K562 (cell line): Measurements from ENCODE around the gene FAM117A. TPM values are rescaled to one million over a fixed set of nuclear protein-coding genes. Genes with fewer than 3 reads are reported as not detected.

Source experiments
- ATAC-seq: fragments of 200-7000 bp; cut with Tn5 transposase; 3 replicates; pipeline ENCODE4 v1.9.1; 2020; ENCODE audit warnings: moderate library complexity
- BruUV-seq: library from RNA; stranded (reverse); fragments of 400-500 nt; replicated peaks from 2 replicates; lab custom pipeline; 2021; lab: Mats Ljungman, UMichigan
- CTCF ChIA-PET: fragments of 300-600 bp; formaldehyde crosslinking; extraction: SDS; loops from one replicate; lab custom pipeline; 2021; ENCODE audit warnings: low intra/inter-chr PET ratio; lab: Yijun Ruan, JAX
- POLR2A ChIA-PET: fragments of 300-600, 350-650 bp; sonication (Branson Sonifier 250); formaldehyde crosslinking; extraction: SDS; loops from one replicate; lab custom pipeline; 2021; ENCODE audit warnings: antibody characterized with exemption, inconsistent platforms; lab: Yijun Ruan, JAX
- DNase-seq, 4 experiments: peaks; one replicate each; pipeline versions ENCODE4 v3.0.0 to v3.0.0-alpha.2; 2011 to 2018; ENCODE audit warnings: low spot score in 3 of 4, mixed read lengths in 3 of 4; ENCODE audit errors: extremely low read depth in 1 of 4
- FAIRE-seq: peaks from 2 replicates; lab custom pipeline; 2011; peaks lifted over from hg19 to GRCh38; lab: Jason Lieb, UNC
- H2AFZ ChIP-seq: 2 replicates; pipeline ENCODE4 v1.6.0; 2011; ENCODE audit warnings: low read depth, low read length, control low read depth, inconsistent platforms
- H3K27ac ChIP-seq: fragments of 200-600 bp; 3 replicates; pipeline ENCODE4 v1.8.0; 2011; ENCODE audit warnings: low read depth, mild to moderate bottlenecking, control low read depth, inconsistent platforms, low read length, moderate library complexity, mixed read lengths; ENCODE audit errors: extremely low read depth
- H3K27me3 ChIP-seq, 2 experiments: fragments of 300-600 bp in 1 of 2; 2 replicates in 1 of 2; 3 replicates in 1 of 2; pipeline versions ENCODE4 v1.6.0 to v1.8.0; 2011; ENCODE audit warnings: inconsistent platforms in 2 of 2, low read length in 2 of 2, mild to moderate bottlenecking in 1 of 2, mixed read lengths in 1 of 2, moderate library complexity in 1 of 2; ENCODE audit not compliant: control insufficient read depth in 2 of 2, insufficient read depth in 2 of 2
- H3K36me3 ChIP-seq: fragments of 300-600 bp; 3 replicates; pipeline ENCODE4 v1.8.0; 2011; ENCODE audit warnings: mild to moderate bottlenecking, low read length, inconsistent platforms; ENCODE audit not compliant: control insufficient read depth, insufficient read depth
- H3K4me1 ChIP-seq, 2 experiments: fragments of 200-600 bp in 1 of 2; replicated peaks in 1 of 2; 2 replicates in 1 of 2; 3 replicates in 1 of 2; pipeline versions ENCODE4 v1.5.1 to v1.8.0; 2011; ENCODE audit warnings: inconsistent platforms in 2 of 2, low read length in 2 of 2, mild to moderate bottlenecking in 1 of 2, mixed read lengths in 1 of 2, moderate library complexity in 1 of 2; ENCODE audit not compliant: control insufficient read depth in 2 of 2, insufficient read depth in 2 of 2
- H3K4me2 ChIP-seq: 2 replicates; pipeline ENCODE4 v1.6.1; 2011; ENCODE audit warnings: low read length, control low read depth, inconsistent platforms, mixed read lengths; ENCODE audit not compliant: insufficient read depth
- H3K4me3 ChIP-seq: fragments of 200-600 bp; sonication (generic), shearing (Covaris generic); 2 replicates; pipeline ENCODE4 v1.5.1; 2016; ENCODE audit warnings: control low read depth, inconsistent platforms
- H3K79me2 ChIP-seq: fragments of 200-600 bp; 3 replicates; pipeline ENCODE4 v1.8.0; 2011; ENCODE audit warnings: low read length, inconsistent platforms; ENCODE audit not compliant: control insufficient read depth, insufficient read depth
- H3K9ac ChIP-seq, 2 experiments: 2 replicates each; pipeline versions ENCODE4 v1.6.0 to v1.6.1; 2011; ENCODE audit warnings: low read depth in 2 of 2, low read length in 2 of 2, control low read depth in 1 of 2, inconsistent platforms in 1 of 2, mild to moderate bottlenecking in 1 of 2, mixed read lengths in 1 of 2; ENCODE audit not compliant: insufficient read depth in 1 of 2
- H3K9me1 ChIP-seq: one replicate; pipeline ENCODE4 v1.6.0; 2011; ENCODE audit warnings: inconsistent platforms, mild to moderate bottlenecking, low read length, moderate library complexity; ENCODE audit not compliant: control insufficient read depth, insufficient read depth
- H3K9me3 ChIP-seq: replicated peaks from 2 replicates; pipeline ENCODE4 v1.5.1; 2011; ENCODE audit warnings: low read depth, low read length, inconsistent platforms; ENCODE audit not compliant: control insufficient read depth, insufficient read depth
- H4K20me1 ChIP-seq: replicated peaks from 2 replicates; pipeline ENCODE4 v1.6.1; 2011; ENCODE audit warnings: low read length, inconsistent platforms, mixed read lengths; ENCODE audit not compliant: control insufficient read depth, insufficient read depth
- CBX2 ChIP-seq: fragments of 200-600 bp; sonication (generic); IDR thresholded peaks from one replicate; pipeline ENCODE4 v1.6.1; 2012; ENCODE audit warnings: mild to moderate bottlenecking, low read length, inconsistent platforms; ENCODE audit not compliant: insufficient read depth, poor library complexity, severe bottlenecking
- GABPA ChIP-seq: fragments of 200-800 bp; sonication (Bioruptor generic); conservative IDR thresholded peaks from 2 replicates; pipeline ENCODE4 v1.6.1; 2016; ENCODE audit warnings: low read depth, missing genetic modification characterization, missing compliant biosample characterization
- MED1 ChIP-seq: sonication (generic); formaldehyde crosslinking; IDR thresholded peaks from 2 replicates; pipeline ENCODE4 v1.8.1; 2023; ENCODE audit warnings: missing genetic modification reagents, borderline replicate concordance
- NCOA4 ChIP-seq: fragments of 450-650 bp; IDR thresholded peaks from 2 replicates; pipeline ENCODE4 v1.6.1; 2018; ENCODE audit warnings: mild to moderate bottlenecking; ENCODE audit not compliant: partially characterized antibody
- NONO ChIP-seq, 2 experiments: fragments of 200-400 bp in 1 of 2; fragments of 450-650 bp in 1 of 2; formaldehyde crosslinking in 1 of 2; IDR thresholded peaks; 2 replicates each; pipeline ENCODE4 v1.6.1; 2017; ENCODE audit warnings: low read depth in 2 of 2, mild to moderate bottlenecking in 2 of 2, moderate library complexity in 2 of 2, low read length in 1 of 2
- PTTG1 ChIP-seq: fragments of 450-650 bp; IDR thresholded peaks from 2 replicates; pipeline ENCODE4 v1.6.1; 2016; ENCODE audit warnings: low read depth, mild to moderate bottlenecking, missing genetic modification characterization, missing compliant biosample characterization
- RAD51 ChIP-seq: fragments of 450-650 bp; IDR thresholded peaks from 2 replicates; pipeline ENCODE4 v1.7.1; 2016; ENCODE audit warnings: low read depth, mild to moderate bottlenecking, borderline replicate concordance
- SMAD3 ChIP-seq: fragments of 450-650 bp; formaldehyde crosslinking; conservative IDR thresholded peaks from 2 replicates; pipeline ENCODE4 v1.4.0; 2020; ENCODE audit warnings: mild to moderate bottlenecking
- SP1 ChIP-seq: sonication (generic); formaldehyde crosslinking; IDR thresholded peaks from 2 replicates; pipeline ENCODE4 v1.8.1; 2022; ENCODE audit warnings: mild to moderate bottlenecking, missing genetic modification reagents
- ZNF431 ChIP-seq: sonication (generic); formaldehyde crosslinking; IDR thresholded peaks from 2 replicates; pipeline ENCODE4 v1.8.0; 2022; ENCODE audit warnings: mild to moderate bottlenecking, missing genetic modification reagents
- ZNF766 ChIP-seq: fragments of 200-800 bp; sonication (Bioruptor generic); conservative IDR thresholded peaks from 2 replicates; pipeline ENCODE4 v1.6.1; 2016; ENCODE audit warnings: missing genetic modification characterization, missing compliant biosample characterization
- WGBS: fragments of 100-300 bp; shearing (Covaris generic); methylation state at CpG from one replicate; pipeline ENCODE4 v1.1.6; 2016; ENCODE audit warnings: low coverage, mixed read lengths; ENCODE audit not compliant: insufficient coverage; ENCODE audit errors: missing lambda C conversion rate; 5-methylcytosine and 5-hydroxymethylcytosine counted together
- in situ Hi-C: fragments of 300-500 bp; cut with MboI; formaldehyde crosslinking; loops from 4 replicates; pipeline ENCODE4 v1.15.0; 2018; ENCODE audit warnings: inconsistent platforms, mixed read lengths
- intact Hi-C: fragments of 100-400 bp; cut with micrococcal nuclease; formaldehyde crosslinking; loops from 2 replicates; pipeline ENCODE4 v1.14.2; 2022
- polyA plus RNA-seq, 8 experiments: library from polyadenylated mRNA; depleted of rRNA in 4 of 8; stranded (reverse) in 5 of 8; unstranded in 3 of 8; fragments of >200 nt; fragmentation: Nextera tagmentation in 2 of 8; fragmentation: Illumina TruSeq in 1 of 8; extraction: Ambion mirVana in 2 of 8; extraction: Trizol in 1 of 8; gene quantifications; 2 replicates each; pipeline versions ENCODE4 v1.2.1 to v1.2.3, GENCODE V29; 2011 to 2014; ENCODE audit warnings: inconsistent platforms in 1 of 8, missing spikeins in 1 of 8
- total RNA-seq, 7 experiments: library from RNA; depleted of rRNA in 6 of 7; stranded (reverse); fragments of >200 nt in 6 of 7; fragmentation: Illumina TruSeq in 2 of 7; extraction: Trizol in 2 of 7; gene quantifications; 2 replicates each; pipeline versions ENCODE4 v1.2.1 to v1.2.3, GENCODE V29; 2011 to 2021; ENCODE audit warnings: low replicate concordance in 1 of 7
- TF ChIP-seq, protein P1 (sequence below): sonication (generic); formaldehyde crosslinking; IDR thresholded peaks from 2 replicates; pipeline ENCODE4 v1.5.0; 2020; ENCODE audit warnings: missing genetic modification reagents
- TF ChIP-seq, protein P2 (sequence below): sonication (generic); formaldehyde crosslinking; IDR thresholded peaks from 2 replicates; pipeline ENCODE4 v1.8.0; 2022; ENCODE audit warnings: mild to moderate bottlenecking, missing genetic modification reagents
- TF ChIP-seq, protein P3 (sequence below): fragments of 450-650 bp; IDR thresholded peaks from 2 replicates; pipeline ENCODE4 v1.6.1; 2016; ENCODE audit warnings: antibody characterized with exemption
- TF ChIP-seq, protein P4 (sequence below): sonication (generic); formaldehyde crosslinking; IDR thresholded peaks from 2 replicates; pipeline ENCODE4 v1.9.0; 2022; ENCODE audit warnings: mild to moderate bottlenecking, missing genetic modification reagents
- TF ChIP-seq, protein P5 (sequence below): fragments of 450-650 bp; formaldehyde crosslinking; IDR thresholded peaks from 2 replicates; pipeline ENCODE4 v1.4.0; 2020; ENCODE audit warnings: mild to moderate bottlenecking, mixed read lengths

The FAM117A gene
- total and polyA plus RNA-seq, 9 of the 15 experiments (the other 6 are each of a cell fraction or from before 2014, with no cell fraction given) = 3.1 to 79.7 (median 36.6) TPM

DNA sequence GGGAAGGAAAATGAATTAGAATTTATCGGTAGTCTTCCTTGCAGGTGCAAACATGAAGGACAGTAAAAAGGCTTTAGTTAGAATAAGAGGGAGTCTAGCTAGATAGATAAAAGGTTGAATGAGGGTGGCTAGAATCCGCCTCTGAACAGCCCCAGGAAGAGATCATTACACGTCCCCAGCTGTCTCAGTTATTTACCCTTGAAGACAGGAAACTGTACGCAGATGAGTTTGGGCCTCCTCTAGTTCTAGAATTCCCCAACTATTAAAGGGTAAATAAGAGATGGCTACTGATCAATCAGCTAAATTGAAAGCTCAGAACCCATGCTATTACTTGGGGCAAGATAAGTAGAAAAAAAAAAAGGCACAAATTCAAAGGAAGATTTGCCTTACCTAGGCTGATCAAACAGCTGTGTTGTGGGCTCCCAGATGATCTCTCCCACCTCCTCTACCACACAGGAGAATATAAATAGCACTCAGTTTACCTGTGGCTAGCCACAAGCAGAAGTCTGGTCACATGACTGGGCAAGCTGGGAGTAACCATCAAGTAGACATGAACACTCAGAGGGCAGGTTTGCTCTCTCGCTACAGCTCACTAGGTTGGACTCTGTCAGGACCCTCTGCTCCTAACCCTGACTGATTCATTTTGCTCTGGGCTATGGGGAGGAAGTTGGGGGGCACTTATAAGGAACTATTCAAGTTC is 17.0 kb downstream of the FAM117A start:
- TF ChIP-seq RAD51 = peak; percentile 50; the same call in 1 of the 2 replicates
- TF ChIP-seq ZNF766 (CRISPR knock-in tag) = 0 out of 2 replicates have a peak, but pooled peaks have one; percentile 35
- TF ChIP-seq CBX2 = no peak
- no peak for TF ChIP-seq SMAD3 (CRISPR knock-in tag)
- no peak for TF ChIP-seq SP1 (CRISPR knock-in tag)
- TF ChIP-seq, protein P1, sequence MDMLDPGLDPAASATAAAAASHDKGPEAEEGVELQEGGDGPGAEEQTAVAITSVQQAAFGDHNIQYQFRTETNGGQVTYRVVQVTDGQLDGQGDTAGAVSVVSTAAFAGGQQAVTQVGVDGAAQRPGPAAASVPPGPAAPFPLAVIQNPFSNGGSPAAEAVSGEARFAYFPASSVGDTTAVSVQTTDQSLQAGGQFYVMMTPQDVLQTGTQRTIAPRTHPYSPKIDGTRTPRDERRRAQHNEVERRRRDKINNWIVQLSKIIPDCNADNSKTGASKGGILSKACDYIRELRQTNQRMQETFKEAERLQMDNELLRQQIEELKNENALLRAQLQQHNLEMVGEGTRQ (CRISPR knock-in tag) = peak; percentile 54; the same call in 1 of the 2 replicates
- TF ChIP-seq, protein P2, sequence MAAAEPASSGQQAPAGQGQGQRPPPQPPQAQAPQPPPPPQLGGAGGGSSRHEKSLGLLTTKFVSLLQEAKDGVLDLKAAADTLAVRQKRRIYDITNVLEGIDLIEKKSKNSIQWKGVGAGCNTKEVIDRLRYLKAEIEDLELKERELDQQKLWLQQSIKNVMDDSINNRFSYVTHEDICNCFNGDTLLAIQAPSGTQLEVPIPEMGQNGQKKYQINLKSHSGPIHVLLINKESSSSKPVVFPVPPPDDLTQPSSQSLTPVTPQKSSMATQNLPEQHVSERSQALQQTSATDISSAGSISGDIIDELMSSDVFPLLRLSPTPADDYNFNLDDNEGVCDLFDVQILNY (CRISPR knock-in tag) = no peak
- no peak for TF ChIP-seq NONO (IDR thresholded peaks at IDR 0.05; ENCODE audit: low read depth in 2 of 2, low read length in 1 of 2)
- TF ChIP-seq, protein P3, sequence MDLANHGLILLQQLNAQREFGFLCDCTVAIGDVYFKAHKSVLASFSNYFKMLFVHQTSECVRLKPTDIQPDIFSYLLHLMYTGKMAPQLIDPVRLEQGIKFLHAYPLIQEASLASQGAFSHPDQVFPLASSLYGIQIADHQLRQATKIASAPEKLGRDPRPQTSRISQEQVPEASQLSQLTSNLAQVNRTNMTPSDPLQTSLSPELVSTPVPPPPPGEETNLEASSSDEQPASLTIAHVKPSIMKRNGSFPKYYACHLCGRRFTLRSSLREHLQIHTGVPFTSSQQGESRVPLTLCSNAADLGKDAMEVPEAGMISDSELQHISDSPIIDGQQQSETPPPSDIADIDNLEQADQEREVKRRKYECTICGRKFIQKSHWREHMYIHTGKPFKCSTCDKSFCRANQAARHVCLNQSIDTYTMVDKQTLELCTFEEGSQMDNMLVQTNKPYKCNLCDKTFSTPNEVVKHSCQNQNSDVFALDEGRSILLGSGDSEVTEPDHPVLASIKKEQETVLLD = no peak
- no peak for TF ChIP-seq MED1 (CRISPR knock-in tag)
- no peak for TF ChIP-seq NCOA4
- TF ChIP-seq, protein P4, sequence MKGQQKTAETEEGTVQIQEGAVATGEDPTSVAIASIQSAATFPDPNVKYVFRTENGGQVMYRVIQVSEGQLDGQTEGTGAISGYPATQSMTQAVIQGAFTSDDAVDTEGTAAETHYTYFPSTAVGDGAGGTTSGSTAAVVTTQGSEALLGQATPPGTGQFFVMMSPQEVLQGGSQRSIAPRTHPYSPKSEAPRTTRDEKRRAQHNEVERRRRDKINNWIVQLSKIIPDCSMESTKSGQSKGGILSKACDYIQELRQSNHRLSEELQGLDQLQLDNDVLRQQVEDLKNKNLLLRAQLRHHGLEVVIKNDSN (CRISPR knock-in tag) = peak; percentile 56
- TF ChIP-seq GABPA (tag) = no peak
- no peak for TF ChIP-seq PTTG1 (tag)
- TF ChIP-seq, protein P5, sequence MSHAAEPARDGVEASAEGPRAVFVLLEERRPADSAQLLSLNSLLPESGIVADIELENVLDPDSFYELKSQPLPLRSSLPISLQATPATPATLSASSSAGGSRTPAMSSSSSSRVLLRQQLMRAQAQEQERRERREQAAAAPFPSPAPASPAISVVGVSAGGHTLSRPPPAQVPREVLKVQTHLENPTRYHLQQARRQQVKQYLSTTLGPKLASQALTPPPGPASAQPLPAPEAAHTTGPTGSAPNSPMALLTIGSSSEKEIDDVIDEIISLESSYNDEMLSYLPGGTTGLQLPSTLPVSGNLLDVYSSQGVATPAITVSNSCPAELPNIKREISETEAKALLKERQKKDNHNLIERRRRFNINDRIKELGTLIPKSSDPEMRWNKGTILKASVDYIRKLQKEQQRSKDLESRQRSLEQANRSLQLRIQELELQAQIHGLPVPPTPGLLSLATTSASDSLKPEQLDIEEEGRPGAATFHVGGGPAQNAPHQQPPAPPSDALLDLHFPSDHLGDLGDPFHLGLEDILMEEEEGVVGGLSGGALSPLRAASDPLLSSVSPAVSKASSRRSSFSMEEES (CRISPR knock-in tag) = peak; percentile 77
- TF ChIP-seq ZNF431 = no peak
- Histone ChIP-seq H3K27me3 (no peaks in the 10 kb centered on the region), H3K36me3 (peaks cover 76% of the 10 kb centered on the region), H3K9ac (no peak overlapping the region; a peak in 1 of 4 replicates), H2AFZ (no peak overlapping the region), H3K4me3 (no peak overlapping the region), H3K4me1 (peaks cover 13 to 57% of the 10 kb centered on the region in 2 experiments), H3K9me3 (no peaks in the 10 kb centered on the region), H3K27ac (peak overlapping the region; percentile 12; the same call in 2 of the 3 replicates), H3K9me1 (peaks cover 3% of the 10 kb centered on the region), H3K4me2 (no peak overlapping the region), H3K79me2 (peaks cover 85% of the 10 kb centered on the region), H4K20me1 (peaks cover 20% of the 10 kb centered on the region)
- ChIA-PET CTCF (no interaction called here), POLR2A (interaction anchor here (0.6 to 2.4 kb wide), 9 partner anchors 9 to 219 kb away, joined by 3 to 13 read pairs (median 3); partner anchors contain the start of genes FAM117A and KAT7)
- FAIRE-seq (no peak), DNase-seq (no peak), ATAC-seq (peak; percentile 40)
- 56% methylated on average over 5 of the region's 5 CpGs for WGBS
- BruUV-seq = TSS peak; percentile 3
- in situ Hi-C loops (no loop called here), intact Hi-C loops (no loop called here)
